Stimulated activated CD8-positive, alpha-beta memory T cell treated with anti-CD3 and anti-CD28 coated beads, Interleukin-7, amount 100 ng/mL, for 4 hours (primary cell): ENCODE measurements around the gene ADARB2.

ENCODE experiments used
- DNase-seq, 2 donors: peaks; one replicate each; pipeline ENCODE4 v3.0.0-alpha.2; 2020; ENCODE audit warnings: low read depth in 2 of 2

The ADARB2 gene

DNA sequence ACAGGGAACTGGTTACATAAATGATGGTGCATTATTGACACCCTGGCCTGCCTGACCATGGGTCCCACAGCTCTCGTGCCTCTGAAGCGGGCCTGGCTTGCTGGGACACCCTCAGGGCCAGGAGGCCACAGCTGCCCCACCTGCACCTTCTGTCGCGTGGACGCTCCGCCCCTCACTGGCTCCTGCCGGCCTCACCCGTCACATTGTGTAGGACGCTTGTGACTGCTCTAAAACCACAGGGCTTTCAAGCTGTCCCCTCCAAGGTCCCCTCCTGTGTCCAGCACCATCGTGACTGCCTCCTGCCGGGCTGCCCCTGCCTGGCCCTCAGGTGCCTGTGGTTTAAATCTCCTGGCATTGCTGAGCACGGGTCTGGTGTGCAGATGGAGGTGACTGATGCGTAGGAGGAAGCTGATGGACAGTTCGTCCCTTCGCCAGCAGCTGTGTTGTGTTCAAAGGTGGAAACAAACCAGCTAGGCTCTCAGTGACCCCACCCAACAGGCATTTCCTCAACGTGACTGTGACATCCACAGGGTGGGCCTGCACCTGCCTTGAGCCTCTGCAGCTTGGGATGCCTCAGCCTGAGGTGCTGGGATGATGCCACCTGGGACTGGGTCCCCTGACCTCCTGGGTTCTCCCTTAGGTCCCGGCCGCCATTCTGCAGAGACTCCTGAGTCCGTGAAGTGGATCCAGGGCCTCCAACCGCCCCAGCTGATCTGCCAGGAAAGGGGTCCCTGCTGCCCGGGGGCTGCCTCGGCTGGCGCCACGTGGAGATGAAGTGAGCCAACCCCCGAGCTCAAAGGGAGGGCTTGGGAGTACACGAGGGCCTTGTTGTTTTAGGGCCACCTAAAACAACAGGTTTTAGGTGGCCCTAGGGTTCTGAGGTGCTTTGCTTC, 532.6 kb downstream of the ADARB2 start:
- DNase-seq: no peak

DNA sequence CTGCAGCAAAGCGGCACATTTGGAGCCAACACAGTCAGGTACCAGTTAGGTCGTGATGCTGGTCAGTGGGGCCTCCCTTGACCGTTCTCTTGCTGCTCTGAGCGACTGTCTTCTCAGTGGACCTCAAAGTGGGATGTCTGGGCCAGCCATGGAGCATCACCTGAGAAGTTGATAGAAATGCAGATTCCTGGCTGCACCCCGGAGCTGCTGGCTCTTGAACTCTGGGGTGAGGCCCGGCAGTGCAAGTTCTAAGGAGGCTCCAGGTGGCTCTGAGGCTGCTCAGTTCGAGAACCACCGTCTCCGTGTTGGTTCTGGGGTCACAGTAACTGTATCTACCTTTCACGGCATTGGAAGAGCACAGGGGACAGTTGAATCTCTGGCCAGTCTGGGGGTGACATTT, 533.6 kb downstream of the ADARB2 start:
- DNase-seq: no peak

DNA sequence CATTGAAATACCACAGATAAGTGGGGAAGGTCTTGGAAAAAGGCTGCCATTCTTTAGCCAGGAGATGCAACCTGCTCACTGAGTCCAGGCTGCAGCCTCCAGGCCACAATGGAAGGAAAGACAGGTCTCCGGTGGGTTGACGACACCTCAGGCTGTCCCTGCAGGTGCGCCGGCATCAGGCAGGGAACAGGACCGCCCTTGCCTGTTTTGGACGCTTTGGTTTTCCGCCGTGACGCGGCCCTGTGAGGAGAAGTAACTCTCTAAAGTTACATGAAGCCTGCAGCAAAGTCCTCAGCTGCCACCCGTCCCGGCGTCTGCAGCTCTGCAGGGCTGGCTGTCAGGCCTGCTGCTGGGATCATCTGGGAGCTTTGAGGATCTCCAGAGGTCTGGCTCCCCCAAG, 534.1 kb downstream of the ADARB2 start:
- no peak for DNase-seq

DNA sequence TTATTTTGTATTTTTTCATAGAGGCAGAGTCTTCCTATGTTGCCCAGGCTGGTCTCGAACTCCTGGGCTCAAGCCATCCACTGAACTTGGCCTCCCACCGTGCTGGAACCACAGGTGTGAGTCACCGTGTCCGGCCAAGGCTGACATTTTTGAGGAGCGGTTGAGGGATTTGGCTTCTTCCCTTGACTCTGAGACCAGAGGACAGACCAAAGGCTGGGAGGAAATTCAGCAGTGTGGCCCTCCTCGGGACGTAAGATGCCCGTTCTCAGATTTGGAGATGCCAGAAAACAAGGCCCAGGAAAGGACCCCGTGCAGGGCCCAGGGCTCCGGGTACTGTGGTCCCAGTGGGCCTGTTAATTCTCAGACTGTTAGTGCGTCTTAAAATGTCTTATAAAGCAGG, 535.0 kb downstream of the ADARB2 start:
- DNase-seq: no peak

DNA sequence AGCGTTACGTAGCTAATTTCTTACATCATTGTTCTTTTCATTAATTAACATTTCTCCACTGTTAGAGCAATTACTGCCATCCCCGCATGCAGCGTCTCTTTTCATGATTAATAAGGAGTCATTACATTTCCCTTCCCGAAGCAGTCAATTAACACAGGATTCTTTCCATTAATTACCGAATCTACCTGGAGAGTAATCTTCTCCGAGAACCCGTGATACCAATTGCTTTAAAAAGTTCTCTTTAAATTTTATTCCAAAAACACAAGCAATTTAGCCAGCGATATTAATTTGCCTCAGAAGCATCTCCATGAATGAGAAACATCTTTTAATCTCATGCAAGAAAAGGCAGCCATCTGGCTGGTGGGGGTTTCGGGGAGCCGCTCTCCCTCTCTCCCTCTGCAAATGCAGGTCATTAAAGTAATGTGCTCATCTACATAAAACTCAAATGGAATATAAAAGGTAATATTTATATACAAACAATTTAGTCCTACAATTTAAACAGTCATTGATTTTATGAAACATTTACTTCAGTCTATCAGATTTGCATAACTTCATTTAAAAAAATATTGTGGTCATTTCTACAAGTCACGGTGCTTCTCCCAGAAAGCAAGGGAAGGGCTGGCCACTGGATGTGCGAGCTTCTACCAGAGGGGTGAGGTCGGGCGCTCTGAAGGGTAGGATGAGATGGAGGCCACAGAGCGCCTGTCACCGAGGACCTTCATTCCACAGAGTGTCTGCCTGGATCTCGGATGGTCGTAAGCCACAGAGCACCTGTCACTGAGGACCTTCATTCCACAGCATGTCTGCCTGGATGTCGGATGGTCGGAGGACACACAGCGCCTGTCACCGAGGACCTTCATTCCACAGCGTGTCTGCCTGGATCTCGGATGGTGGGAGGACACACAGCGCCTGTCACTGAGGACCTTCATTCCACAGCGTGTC, 536.2 kb downstream of the ADARB2 start:
- DNase-seq: no peak

DNA sequence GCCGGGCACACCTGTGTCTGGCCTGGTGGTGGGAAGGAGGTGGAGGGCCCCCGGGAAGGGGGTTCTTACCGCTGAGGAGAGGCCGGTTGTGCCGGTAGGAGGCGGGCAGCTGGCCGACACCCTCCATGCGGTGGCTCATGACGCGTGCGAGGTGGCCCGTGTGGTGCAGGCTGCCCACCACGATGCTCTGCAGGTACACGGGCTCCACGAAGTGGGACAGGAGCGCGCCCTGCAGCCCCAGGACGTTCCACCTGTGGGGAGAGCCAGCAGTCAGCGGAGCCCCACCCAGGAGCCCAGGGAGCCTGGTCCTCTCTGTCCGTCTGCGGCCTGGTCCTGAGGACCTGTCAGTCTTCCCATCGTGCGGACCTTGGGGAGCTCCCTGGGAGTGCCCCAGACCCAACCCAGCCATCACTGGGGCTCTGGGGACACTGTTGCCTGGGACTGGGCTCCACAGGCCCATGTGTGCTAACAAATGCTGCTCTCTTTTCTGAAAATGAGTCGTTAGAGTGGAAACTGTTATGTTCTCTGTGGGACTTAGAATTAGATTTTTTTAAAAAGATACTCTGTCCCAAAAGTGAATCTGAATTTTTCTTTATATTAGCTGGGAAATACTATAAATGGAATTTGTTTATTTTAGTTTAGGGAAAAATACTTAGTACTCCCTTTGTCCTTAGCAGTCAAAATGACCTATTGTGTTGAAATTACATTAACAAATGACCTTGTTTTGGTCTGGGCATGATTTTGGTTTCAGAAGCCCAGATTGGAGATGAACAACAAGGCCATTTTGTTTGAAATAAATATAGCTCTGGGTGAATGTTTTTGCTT, 537.2 kb downstream of the ADARB2 start:
- no peak for DNase-seq

DNA sequence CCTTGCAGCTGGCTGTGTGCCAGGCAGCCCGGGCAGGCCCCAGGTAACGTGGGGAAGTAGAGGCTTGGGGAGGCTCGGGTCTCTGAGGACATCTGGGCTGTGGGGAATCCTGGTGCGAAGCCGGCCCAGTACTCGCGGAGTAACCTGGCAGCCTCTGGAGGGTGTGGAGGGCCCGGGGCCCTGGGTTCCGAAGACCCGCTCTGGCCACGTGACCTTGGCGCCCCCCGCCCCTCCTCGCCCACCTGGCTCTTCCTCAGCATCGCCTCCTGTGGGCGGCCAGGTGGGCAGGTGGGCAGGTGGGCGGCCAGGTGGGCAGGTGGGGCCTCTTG, 538.0 kb downstream of the ADARB2 start:
- DNase-seq: no peak

DNA sequence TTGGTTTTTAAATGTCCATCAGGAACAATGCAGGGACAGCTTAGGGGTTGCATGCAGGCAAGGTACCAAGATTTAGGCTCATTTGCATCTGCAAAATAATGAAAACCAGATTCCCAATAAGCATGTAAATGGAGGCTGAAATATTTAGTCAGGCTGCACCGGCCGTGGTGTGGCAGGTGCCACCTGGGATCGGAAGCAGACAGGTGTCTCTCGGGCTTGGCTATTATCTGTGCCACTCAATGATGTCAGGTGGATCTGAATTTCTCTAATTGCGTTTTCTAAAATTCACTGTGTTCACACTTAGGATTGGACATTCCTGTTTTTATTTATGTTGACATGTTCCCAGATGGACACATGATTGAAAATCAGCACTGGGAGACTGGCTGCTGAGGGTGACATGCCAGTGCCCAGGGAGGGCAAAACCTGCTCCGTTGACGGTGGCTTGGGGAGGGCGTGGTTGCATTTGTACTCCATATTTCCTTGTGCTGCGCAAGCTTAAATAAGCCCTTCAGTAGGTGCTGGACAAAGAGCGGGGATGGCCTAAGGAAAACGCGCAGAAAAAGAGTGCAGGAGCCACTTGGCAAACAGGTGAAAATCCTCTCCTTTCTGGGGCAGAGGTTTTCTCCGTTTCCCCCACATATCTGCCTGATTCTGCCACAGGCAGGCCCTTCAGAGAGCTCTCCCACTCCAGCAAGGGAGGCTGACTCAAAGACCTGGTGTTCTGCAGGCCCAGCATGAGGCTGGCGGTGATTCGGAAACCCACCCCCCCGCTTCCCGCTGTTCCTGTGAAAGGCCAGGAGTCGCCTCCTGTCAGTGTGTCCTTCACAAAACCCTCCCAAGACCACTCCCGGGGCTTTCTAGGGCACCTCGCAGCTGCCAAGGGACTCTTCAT, 538.6 kb downstream of the ADARB2 start:
- no peak for DNase-seq

DNA sequence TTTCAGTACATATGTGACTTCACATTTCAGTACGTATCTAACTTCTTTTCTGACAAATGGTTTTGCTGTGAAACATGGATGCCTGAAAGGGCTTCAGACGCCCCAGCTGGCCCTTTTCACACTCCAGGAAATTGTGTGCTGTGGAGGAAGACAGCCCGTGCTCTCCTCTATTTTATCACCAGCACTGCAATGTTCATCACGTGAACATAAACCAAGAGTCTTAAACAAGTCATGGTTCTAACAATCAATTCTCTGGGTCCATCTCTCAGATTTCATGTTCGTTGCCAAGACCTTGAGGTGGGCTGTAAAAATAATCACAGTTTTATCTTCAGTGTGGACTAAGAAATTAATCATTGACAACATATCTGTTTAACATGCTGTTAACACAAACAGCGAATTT, 539.9 kb downstream of the ADARB2 start:
- no peak for DNase-seq

DNA sequence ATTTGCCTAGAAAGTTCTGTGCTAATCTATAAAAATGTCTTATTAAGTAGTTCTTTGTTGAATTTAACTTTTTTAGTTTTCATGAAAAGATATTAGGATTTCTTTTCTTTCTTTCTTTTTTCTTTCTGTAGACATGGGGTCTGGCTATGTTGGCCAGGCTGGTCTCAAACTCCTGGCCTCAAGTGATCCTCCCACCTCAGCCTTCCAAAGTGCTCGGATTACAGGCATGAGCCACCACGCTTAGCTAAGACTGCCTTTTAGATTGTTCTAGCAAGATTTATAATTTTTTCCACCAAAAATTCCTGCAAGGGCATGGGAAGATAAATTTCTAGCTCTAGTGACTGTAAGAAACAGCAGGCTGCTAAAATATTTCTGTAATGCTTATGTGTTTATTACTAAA, 540.7 kb downstream of the ADARB2 start:
- DNase-seq: no peak

DNA sequence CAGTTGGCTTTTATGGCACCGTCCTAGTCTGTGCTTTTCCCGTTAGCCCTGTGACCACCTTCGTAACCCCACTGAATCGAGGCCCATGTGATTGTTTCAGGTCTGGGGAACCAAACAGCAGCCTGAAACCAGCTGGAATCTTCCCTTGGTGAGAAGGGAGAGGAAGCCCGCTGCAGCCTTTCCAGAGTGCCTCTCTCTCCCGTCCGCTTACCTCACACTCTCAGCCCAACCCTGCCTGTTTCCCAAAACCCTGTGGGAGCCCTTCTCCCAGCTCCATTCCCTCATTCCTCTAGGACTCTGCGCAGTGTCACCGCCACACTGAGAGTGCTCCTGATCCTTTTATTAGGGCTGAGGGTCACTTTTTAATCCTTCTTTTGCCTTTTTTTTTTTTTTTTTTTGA, 541.5 kb downstream of the ADARB2 start:
- DNase-seq: no peak

DNA sequence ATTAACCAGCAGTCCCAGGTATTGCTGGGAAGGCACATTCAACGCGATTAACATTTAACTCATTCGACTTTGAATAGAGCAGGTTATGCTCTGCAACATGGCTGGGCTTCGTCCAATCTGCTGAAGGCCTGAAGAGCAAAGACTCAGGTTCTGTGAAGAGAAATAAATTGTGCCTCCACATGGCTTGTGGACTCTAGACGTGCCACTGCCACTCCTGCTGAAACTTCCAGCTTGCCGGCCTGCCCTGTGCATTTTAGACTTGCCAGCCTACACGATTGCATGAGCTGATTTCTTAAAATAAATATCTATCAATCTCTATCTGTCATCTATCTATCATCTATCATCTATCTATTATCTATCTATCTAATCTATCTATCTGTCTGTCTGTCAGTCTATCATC, 543.2 kb downstream of the ADARB2 start:
- DNase-seq: no peak

DNA sequence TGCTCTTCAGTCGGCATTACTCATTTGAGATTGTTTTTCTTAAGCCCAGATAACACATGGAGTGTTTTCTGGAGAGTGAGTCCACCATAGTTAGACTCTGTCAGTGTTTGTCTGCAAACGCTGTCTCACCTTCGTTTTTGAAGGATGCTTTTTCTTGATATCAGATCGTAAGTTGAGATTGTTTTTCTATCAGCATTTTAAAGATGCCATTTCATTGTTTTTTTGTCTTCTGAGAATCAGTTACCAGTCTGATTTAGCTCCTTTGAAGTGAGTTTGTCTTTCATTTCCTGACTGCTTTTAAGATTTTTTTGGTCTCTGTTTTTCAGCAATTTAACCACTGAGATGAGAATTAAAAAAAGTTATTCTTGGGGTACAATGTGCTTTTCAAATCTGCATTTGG, 543.8 kb downstream of the ADARB2 start:
- DNase-seq: no peak

DNA sequence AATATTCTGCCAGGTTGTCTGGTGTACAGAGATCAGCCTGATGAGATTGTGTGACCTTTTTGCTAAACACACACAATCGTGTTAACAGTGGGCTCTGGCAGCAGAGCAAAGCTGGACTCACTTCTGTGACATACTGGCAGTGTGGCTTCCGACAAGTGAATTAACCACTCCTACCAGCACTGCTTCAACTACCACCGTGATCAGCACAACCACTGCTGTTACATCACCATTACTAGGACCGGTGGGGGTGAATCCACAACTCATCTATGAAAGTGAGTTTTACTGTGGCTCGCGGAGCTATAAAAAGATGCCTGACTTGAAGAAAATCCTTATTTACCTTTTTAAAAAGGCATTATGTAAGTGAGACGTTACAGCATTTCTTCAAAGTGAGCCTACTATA, 545.6 kb downstream of the ADARB2 start:
- DNase-seq: no peak

DNA sequence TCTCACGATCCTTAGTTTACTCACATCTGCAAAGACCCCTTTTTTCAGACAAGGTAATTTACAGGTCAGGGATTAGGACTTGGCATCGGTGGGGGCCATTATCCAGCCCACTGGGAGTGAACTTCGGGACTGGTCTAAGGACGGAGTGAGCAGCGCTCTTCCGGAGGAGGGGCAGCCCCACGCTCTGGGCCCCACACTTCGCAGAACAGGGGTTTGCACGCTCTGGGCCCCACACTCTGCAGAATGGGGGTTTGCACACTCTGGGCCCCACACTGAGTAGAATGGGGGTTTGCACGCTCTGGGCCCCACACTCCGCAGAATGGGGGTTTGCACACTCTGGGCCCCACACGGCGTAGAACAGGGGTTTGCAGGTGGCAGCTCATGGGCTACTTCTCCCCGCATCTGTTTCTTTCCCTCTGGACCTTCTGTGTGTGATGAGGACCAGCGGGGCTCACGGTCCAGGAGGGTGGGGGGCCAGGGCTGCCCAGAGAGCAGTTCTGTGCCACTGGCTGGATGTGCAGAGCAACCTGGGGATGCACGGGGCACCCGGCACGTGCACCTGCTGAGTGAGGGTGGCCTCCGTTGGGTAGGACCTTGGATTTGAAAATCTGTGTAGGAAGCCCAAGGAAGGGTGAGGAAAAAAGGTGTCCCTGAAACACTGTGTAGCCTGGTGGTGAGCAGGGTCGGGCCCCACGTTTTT, 546.4 kb downstream of the ADARB2 start:
- DNase-seq: no peak

DNA sequence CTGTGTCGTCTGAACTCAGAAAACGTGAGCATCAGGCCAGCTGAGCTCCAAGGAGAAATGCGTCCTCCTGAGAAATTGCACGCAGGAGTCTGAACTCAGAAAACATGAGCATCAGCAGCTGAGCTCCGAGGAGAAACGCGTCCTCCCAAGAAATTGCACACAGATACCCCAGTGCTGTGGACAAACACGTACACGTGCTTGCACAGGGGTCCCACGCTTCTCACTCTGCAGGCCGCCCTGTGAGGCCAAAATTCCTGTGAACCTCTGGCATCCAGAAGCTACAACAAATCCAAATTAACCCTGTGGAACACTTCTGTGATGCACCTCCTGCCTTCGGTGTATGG, 547.3 kb downstream of the ADARB2 start:
- DNase-seq: no peak

DNA sequence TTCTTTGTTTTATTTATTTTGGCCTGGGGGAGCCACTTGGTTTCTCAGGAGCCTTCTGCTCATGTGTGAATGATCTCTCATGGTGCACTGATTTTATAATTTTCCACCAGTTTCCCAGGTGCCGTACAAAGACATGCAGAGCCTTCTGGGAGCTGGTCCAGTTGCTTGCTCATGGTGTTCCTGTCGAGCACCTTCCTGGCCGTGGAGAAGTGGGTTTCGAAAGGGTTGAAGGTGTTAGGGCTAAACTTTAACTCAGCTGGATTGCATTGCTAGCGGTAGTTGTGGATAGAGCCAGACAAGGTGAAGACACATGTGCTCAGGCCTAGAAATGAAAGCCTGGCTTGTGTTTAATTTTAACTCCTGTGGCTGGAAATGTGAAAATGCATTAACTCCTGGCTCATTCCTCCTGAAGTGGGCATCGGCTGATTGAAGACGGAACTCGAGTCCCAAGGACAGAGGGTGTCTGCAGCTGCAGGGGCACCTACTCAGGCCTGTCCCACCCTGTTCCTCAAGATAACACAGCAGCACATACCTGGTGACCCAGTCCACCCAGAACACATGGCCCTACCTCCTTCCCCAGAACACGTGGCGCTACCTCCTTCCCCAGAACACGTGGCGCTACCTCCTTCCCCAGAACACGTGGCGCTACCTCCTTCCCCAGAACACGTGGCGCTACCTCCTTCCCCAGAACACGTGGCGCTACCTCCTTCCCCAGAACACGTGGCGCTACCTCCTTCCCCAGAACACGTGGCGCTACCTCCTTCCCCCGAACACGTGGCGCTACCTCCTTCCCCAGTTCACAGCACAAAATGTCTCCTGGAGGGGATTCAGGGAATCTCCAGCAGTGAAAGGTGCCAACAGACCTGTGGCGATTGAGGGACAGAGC, 547.9 kb downstream of the ADARB2 start:
- DNase-seq: no peak

DNA sequence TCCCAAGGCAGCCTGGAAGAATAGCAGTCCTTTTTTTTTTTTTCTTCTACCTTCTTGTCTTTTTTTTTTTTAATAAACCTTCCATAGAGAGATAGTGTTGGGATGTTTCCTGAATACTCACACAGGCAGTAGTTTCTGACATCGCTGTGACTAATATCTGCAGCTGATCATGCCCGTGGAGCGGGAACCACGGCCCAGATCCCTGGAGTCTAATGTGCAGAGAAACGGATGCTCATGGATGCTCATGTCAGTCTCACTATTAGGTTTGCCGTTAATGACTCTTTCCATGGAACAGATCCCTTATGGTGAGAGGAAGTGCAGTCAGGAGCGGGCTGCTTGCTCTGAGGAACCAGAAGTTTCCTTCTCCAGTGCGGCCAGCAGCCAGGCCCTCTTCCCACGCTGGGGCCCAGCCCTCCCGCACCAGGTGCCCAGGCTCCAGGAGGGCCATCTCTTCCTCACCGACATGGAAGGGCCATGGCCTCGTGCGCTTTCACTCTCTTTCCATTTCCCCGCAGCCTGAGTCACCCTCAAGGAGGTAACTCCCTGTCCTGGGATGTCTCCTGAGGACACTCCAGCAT, 548.7 kb downstream of the ADARB2 start:
- DNase-seq: no peak

DNA sequence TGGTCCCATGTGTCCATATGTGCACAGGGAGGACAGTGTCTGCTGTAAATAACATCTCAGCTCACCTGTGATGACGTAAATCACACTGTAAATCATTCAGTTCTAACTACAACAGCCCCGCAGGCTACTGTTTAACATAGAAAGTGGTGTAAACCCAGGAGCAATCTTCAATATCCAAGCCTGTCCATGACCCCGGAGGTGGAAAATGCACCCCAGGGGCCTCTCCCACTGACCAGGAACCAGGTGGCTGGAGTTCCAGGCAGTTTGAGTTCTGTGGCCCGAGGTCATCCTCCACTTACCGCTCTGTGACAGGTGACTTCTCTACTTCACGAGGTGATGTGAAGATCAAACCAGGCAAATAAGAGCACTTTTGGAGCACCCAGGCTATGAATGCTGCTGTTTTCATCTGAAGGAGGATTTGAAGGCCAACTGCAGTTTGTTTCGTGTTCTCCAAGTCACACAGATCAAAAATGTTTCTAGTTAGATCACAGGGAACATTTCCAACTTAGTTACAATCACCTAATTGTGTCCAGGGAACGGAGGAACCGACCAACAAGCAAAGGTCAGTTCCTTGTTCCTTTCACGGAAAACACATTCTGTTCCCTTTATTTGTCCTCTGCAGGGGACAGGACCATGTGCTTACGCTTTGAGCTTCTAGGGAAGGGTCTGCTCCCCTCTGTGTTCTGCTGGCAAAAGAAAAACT, 549.3 kb downstream of the ADARB2 start:
- DNase-seq: no peak
